Measurements from ENCODE around the gene FAS. TPM values are rescaled to one million over a fixed set of nuclear protein-coding genes. Genes with fewer than 3 reads are reported as not detected.

FAS gene
- total and polyA plus RNA-seq, 9 of the 15 experiments (the other 6 are each of a cell fraction or from before 2014, with no cell fraction given) = 0.08 to 0.62 (median 0.37) TPM

- H3K9ac ChIP-seq (ENCODE audit: insufficient read depth in 1 of 2, low read depth in 2 of 2, low read length in 2 of 2) = no peak overlapping the region
- no peak for ATAC-seq
- no peaks in the 10 kb centered on the region for H3K79me2 ChIP-seq (ENCODE audit: control insufficient read depth, insufficient read depth, low read length)
- no peaks in the 10 kb centered on the region for H3K27me3 ChIP-seq (ENCODE audit: control insufficient read depth in 2 of 2, insufficient read depth in 2 of 2, low read length in 2 of 2)
- no peaks in the 10 kb centered on the region for H3K4me1 ChIP-seq (replicated peaks in 1 of 2; ENCODE audit: control insufficient read depth in 2 of 2, insufficient read depth in 2 of 2, low read length in 2 of 2)
- no peak for DNase-seq (ENCODE audit: extremely low read depth in 1 of 4, low spot score in 3 of 4)
- BruUV-seq (replicated peaks) = no TSS peak
- TF ChIP-seq KDM4B (IDR thresholded peaks at IDR 0.05; ENCODE audit: borderline replicate concordance in 2 of 2, low read depth in 1 of 2) (no peak), ZNF263 (CRISPR knock-in tag; IDR thresholded peaks at IDR 0.05; ENCODE audit: borderline replicate concordance) (no peak), MYBL2 (IDR thresholded peaks at IDR 0.05; ENCODE audit: low read depth) (no peak), MYBL2 (CRISPR knock-in tag; IDR thresholded peaks at IDR 0.05; ENCODE audit: borderline replicate concordance) (no peak), STAG1 (CRISPR knock-in tag; IDR thresholded peaks at IDR 0.05; ENCODE audit: borderline replicate concordance) (no peak), MBD1 (CRISPR knock-in tag; IDR thresholded peaks at IDR 0.05) (no peak), ZNF143 (CRISPR knock-in tag; IDR thresholded peaks at IDR 0.05) (no peak), FOXP1 (CRISPR knock-in tag; IDR thresholded peaks at IDR 0.05) (no peak), HNRNPK (IDR thresholded peaks at IDR 0.05; ENCODE audit: low read depth, low read length, poor library complexity, severe bottlenecking) (no peak)
- TF ChIP-seq, protein P1, sequence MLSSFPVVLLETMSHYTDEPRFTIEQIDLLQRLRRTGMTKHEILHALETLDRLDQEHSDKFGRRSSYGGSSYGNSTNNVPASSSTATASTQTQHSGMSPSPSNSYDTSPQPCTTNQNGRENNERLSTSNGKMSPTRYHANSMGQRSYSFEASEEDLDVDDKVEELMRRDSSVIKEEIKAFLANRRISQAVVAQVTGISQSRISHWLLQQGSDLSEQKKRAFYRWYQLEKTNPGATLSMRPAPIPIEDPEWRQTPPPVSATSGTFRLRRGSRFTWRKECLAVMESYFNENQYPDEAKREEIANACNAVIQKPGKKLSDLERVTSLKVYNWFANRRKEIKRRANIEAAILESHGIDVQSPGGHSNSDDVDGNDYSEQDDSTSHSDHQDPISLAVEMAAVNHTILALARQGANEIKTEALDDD (IDR thresholded peaks at IDR 0.05) = no peak
- H4K20me1 ChIP-seq (replicated peaks; ENCODE audit: control insufficient read depth, insufficient read depth, low read length) = no peaks in the 10 kb centered on the region
- in situ Hi-C loops (cut with MboI) = no loop called here
- no peak overlapping the region for H2AFZ ChIP-seq (ENCODE audit: low read depth, low read length)
- ChIA-PET CTCF (ENCODE audit: low intra/inter-chr PET ratio) (no interaction called here), POLR2A (no interaction called here)
- WGBS (ENCODE audit: insufficient coverage, low coverage, missing lambda C conversion rate) = 0% methylated on average over 3 of the region's 4 CpGs
- no peaks in the 10 kb centered on the region for H3K36me3 ChIP-seq (ENCODE audit: control insufficient read depth, insufficient read depth, low read length)
- no peaks in the 10 kb centered on the region for H3K9me3 ChIP-seq (replicated peaks; ENCODE audit: control insufficient read depth, insufficient read depth, low read depth, low read length)
- FAIRE-seq = no peak
- H3K4me3 ChIP-seq = no peak overlapping the region
- no peak overlapping the region for H3K27ac ChIP-seq (ENCODE audit: extremely low read depth, low read depth, low read length)
- H3K4me2 ChIP-seq (ENCODE audit: insufficient read depth, low read length) = no peak overlapping the region
- H3K9me1 ChIP-seq (ENCODE audit: control insufficient read depth, insufficient read depth, low read length) = no peaks in the 10 kb centered on the region
- intact Hi-C loops (cut with micrococcal nuclease) = no loop called here
Measured at GRCh38 chr10:89002226-89002978, 11.8 kb downstream of the FAS start.

Data from K562 (cell line).